Activated CD4-positive, alpha-beta T cell treated with anti-CD3 and anti-CD28 coated beads for 36 hours (primary cell): ENCODE results near the gene CNTN1. TPM values are rescaled to one million over a fixed set of nuclear protein-coding genes. Genes with fewer than 3 reads are reported as not detected.
"Not testable (repeated sequence)": the region's sequence is repeated elsewhere in the genome, so short reads cannot be mapped to it uniquely, and the experiment has no call there.

Source experiments
- ATAC-seq: fragments of 200-7000 bp; cut with Tn5 transposase; one replicate; pipeline ENCODE4 v1.10.0; 2021; ENCODE audit warnings: mild to moderate bottlenecking, moderate library complexity
- CTCF ChIA-PET: fragments of 350-600 bp; sonication (Branson Sonifier 250); formaldehyde crosslinking; loops from one replicate; lab custom pipeline; 2021; ENCODE audit warnings: antibody characterized with exemption; lab: Charles Lee
- POLR2A ChIA-PET: fragments of 350-600 bp; sonication (Branson Sonifier 250); formaldehyde crosslinking; loops from one replicate; lab custom pipeline; 2021; ENCODE audit warnings: antibody characterized with exemption, inconsistent platforms; lab: Charles Lee
- DNase-seq: peaks from one replicate; pipeline ENCODE4 v3.0.0-alpha.2; 2020
- H3K27ac Mint-ChIP-seq: one replicate; pipeline ENCODE4 v1.8.0; 2021; ENCODE audit warnings: mixed read lengths
- H3K27me3 Mint-ChIP-seq: one replicate; pipeline ENCODE4 v1.8.0; 2021; ENCODE audit warnings: mixed read lengths
- H3K36me3 Mint-ChIP-seq: one replicate; pipeline ENCODE4 v1.8.0; 2021; ENCODE audit warnings: low read depth, mixed read lengths
- H3K4me1 Mint-ChIP-seq: one replicate; pipeline ENCODE4 v1.8.0; 2021; ENCODE audit warnings: mixed read lengths
- H3K4me3 Mint-ChIP-seq: one replicate; pipeline ENCODE4 v1.8.0; 2021; ENCODE audit warnings: mild to moderate bottlenecking, moderate library complexity, mixed read lengths
- H3K9me3 Mint-ChIP-seq: one replicate; pipeline ENCODE4 v1.8.0; 2021; ENCODE audit warnings: low read depth, mixed read lengths
- intact Hi-C, 2 experiments: fragments of 100-400 bp; cut with DNase I in 1 of 2; cut with micrococcal nuclease in 1 of 2; formaldehyde crosslinking; loops; one replicate each; pipeline versions ENCODE4 v1.14.2 to v1.15.1; 2022 to 2024; cut with DNase I, micrococcal nuclease
- total RNA-seq, 2 experiments: library from RNA; stranded (reverse); gene quantifications; one replicate each; pipeline ENCODE4 v1.2.3, GENCODE V29; 2021

CNTN1 gene
- total RNA-seq, 2 experiments from 2014 or later: not detected

DNA sequence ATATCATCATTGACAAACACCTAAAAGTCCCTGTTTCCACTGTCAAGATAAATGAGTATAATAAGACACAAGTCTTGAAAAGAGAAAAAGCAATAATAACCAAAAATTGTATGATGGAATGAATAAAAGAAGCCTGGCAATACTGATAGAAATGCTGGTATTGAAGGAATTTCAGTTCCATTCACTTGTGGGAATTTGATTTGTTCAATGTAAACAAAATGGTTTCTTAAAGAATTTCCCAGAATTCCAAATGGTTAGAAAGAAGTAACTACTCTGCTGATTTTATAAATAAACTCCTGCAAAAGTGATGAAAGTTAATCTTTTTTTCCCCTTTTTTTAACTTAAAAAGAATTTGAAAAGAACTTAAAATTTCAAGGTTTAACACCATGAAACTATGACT is 366.0 kb downstream of the CNTN1 start:
- Mint-ChIP-seq H3K27ac (no peak overlapping the region), H3K36me3 (no peaks in the 10 kb centered on the region), H3K4me3 (no peak overlapping the region), H3K9me3 (no peaks in the 10 kb centered on the region), H3K4me1 (no peaks in the 10 kb centered on the region), H3K27me3 (peaks cover 2% of the 10 kb centered on the region)
- ATAC-seq: no peak
- intact Hi-C loops: no loop called here
- ChIA-PET CTCF (interaction anchor here (0.6 kb wide), 1 partner anchor 908 kb away, joined by 3 read pairs; no protein-coding TSS in a partner anchor), POLR2A (no interaction called here)
- no peak for DNase-seq

DNA sequence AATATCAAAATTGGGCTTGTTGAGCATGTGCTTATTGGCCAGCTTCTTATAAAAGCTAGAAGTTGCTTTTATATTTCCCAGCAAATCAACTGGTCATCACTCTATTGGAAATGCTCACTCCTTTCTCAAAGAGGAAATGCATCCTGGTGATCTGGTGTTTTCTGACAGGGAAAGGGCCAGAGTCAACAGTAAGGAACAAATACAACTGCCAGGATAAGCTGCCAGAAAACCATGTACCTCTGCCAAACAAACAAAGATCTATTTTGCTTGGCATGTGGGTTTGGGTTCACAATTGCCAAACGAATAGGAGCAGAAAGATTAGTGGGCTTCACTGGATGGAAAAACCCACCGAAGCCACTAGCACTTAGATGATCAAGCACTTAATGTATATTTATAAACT is 369.0 kb downstream of the CNTN1 start:
- H3K27me3 Mint-ChIP-seq: peaks cover 2% of the 10 kb centered on the region

DNA sequence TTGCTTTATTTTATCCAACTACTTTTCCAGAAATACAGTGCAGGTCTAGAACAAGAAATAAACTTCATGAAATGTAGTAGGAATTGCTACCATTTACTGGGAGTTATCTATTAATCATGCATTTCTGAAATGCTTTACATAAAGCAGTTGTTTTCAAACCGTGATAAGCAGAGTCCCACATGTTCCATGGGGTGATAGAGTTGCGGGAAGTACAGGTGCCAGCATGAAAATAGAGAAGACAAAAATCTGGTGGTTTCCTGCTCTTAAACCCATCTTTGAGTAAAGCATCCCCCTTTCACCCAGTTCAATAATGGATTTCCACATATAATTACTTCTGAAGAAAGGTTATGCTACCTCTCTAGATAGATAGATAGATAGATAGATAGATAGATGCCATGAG is 372.2 kb downstream of the CNTN1 start:
- no peak overlapping the region for H3K4me3 Mint-ChIP-seq
- POLR2A ChIA-PET: no interaction called here
- no peaks in the 10 kb centered on the region for H3K4me1 Mint-ChIP-seq
- DNase-seq (no peak), ATAC-seq (no peak)
- H3K9me3 Mint-ChIP-seq: no peaks in the 10 kb centered on the region
- CTCF ChIA-PET: interaction anchor here (1.0 kb wide), 1 partner anchor 13 kb away, joined by 3 read pairs; no protein-coding TSS in a partner anchor
- H3K27ac Mint-ChIP-seq: no peak overlapping the region
- intact Hi-C loops: no loop called here
- H3K36me3 Mint-ChIP-seq: no peaks in the 10 kb centered on the region
- no peaks in the 10 kb centered on the region for H3K27me3 Mint-ChIP-seq

More for the DNA sequence above, 369.0 kb downstream of the CNTN1 start:
- ChIA-PET POLR2A (no interaction called here), CTCF (no interaction called here)
- intact Hi-C loops: no loop called here
- no peaks in the 10 kb centered on the region for H3K4me1 Mint-ChIP-seq
- no peak overlapping the region for H3K27ac Mint-ChIP-seq
- no peaks in the 10 kb centered on the region for H3K36me3 Mint-ChIP-seq
- H3K4me3 Mint-ChIP-seq: no peak overlapping the region
- DNase-seq (no peak), ATAC-seq (no peak)
- H3K9me3 Mint-ChIP-seq: no peaks in the 10 kb centered on the region

DNA sequence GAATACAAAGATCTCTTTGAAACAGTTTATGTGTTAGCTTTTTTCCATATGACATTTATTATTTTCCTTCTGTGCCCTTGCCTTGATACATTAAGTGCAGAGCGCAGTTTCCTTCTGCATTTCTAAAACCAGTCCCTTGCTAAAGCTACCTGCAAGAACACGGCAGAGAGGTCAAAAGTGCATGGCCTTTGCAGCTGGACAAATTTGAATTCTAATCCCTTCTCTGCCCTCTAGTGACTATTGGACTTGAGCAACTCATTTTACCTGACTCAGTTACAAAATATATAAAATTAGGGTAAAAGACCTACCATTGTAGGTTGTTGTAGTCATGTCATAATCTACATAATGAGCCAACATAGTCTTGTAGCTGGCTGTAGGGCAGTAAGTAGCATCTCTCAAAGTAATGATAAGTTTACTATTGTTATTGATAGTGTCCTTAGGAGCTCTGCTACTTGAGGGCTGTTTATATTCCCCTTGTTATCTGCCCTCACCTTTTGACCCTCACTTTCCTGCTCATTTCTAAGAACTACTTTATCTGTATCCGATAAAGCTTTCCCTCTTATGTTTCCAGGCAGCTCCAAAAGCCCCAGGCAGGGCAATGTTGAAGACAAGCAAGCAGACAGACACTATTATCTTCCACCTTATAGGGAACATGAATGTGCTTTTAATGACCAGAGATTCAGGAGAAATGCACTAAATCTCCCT is 375.9 kb downstream of the CNTN1 start:
- Mint-ChIP-seq H3K4me1 (no peaks in the 10 kb centered on the region), H3K36me3 (no peaks in the 10 kb centered on the region), H3K9me3 (no peaks in the 10 kb centered on the region), H3K27ac (no peak overlapping the region), H3K4me3 (no peak overlapping the region), H3K27me3 (no peaks in the 10 kb centered on the region)
- intact Hi-C loops: no loop called here
- POLR2A ChIA-PET: no interaction called here
- DNase-seq: no peak
- CTCF ChIA-PET: no interaction called here
- ATAC-seq: no peak

DNA sequence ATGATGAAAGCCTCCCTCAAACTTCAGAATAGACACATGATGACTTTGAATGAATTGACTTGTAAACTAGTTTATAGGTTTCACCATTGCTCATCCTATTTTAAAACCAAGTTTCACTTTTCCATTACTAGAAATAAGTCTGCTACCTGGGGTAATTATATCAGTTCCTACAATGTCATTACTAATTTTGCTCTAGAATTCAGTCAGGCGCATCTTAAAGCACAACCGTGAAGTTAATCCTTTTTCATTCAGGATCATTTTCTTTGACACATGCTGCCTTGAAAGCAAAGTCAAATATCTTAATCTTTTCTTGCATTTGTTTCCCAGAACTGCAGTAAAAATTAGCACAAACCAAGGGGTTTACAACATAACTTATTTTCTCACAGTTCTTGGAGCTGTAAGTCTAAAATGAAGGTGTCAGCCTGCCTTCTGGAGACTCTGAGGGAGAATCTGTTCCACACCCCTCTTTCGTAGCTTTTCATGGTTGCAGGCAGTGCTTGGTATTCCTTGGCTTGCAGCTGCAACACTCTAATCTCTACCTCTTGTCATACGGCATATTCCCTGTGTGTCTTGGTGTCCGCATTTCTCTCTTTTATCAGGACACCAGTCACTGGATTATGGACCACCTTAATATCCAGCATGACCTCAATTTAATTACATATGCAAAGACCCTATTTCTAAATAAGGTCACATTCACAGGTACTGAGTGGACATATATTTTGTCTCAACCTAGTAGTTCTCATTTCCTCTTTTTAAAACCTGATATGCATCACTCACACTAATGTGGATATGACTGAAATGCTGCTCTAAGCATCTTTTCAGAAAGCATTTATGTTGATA is 381.6 kb downstream of the CNTN1 start:
- ChIA-PET CTCF (no interaction called here), POLR2A (no interaction called here)
- intact Hi-C loops: no loop called here
- Mint-ChIP-seq H3K4me3 (no peak overlapping the region), H3K9me3 (no peaks in the 10 kb centered on the region), H3K27ac (no peak overlapping the region), H3K27me3 (no peaks in the 10 kb centered on the region), H3K4me1 (no peaks in the 10 kb centered on the region), H3K36me3 (no peaks in the 10 kb centered on the region)
- DNase-seq (no peak), ATAC-seq (no peak)

GRCh38 chr12:41074473-41074769 is 382.2 kb downstream of the CNTN1 start:
- no peak for ATAC-seq
- no peak overlapping the region for H3K27ac Mint-ChIP-seq
- intact Hi-C loops: no loop called here
- H3K4me1 Mint-ChIP-seq: no peaks in the 10 kb centered on the region
- no peak for DNase-seq
- H3K36me3 Mint-ChIP-seq: no peaks in the 10 kb centered on the region
- ChIA-PET CTCF (no interaction called here), POLR2A (no interaction called here)
- H3K4me3 Mint-ChIP-seq: no peak overlapping the region
- H3K27me3 Mint-ChIP-seq: no peaks in the 10 kb centered on the region
- H3K9me3 Mint-ChIP-seq: peaks cover under 1% of the 10 kb centered on the region

- ChIA-PET CTCF (no interaction called here), POLR2A (no interaction called here)
- intact Hi-C loops: no loop called here
- H3K36me3 Mint-ChIP-seq: no peaks in the 10 kb centered on the region
- peaks cover 10% of the 10 kb centered on the region for H3K9me3 Mint-ChIP-seq
- H3K4me3 Mint-ChIP-seq: no peak overlapping the region
- H3K27me3 Mint-ChIP-seq: no peaks in the 10 kb centered on the region
- ATAC-seq (no peak), DNase-seq (no peak)
- no peaks in the 10 kb centered on the region for H3K4me1 Mint-ChIP-seq
- H3K27ac Mint-ChIP-seq: no peak overlapping the region
These were observed 383.9 kb downstream of the CNTN1 start for GRCh38 chr12:41076114-41076513.

DNA sequence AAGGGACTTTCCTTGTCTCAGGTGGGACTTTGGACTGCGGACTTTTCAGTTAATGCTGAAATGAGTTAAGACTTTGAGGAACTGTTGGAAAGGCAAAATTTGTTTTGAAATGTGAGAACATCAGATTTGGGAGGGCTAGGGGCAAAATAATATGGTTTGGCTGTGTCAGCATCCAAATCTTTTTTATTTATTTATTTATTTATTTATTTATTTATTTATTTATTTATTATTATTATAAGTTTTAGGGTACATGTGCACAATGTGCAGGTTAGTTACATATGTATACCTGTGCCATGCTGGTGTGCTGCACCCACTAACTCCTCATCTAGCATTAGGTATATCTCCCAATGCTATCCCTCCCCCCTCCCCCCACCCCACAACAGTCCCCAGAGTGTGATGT is 389.0 kb downstream of the CNTN1 start:
- peaks cover 11% of the 10 kb centered on the region for H3K9me3 Mint-ChIP-seq
- POLR2A ChIA-PET, H3K27ac Mint-ChIP-seq, H3K27me3 Mint-ChIP-seq, DNase-seq, H3K4me1 Mint-ChIP-seq, intact Hi-C loops, CTCF ChIA-PET, H3K4me3 Mint-ChIP-seq, ATAC-seq, H3K36me3 Mint-ChIP-seq: not testable (repeated sequence)

GRCh38 chr12:41089438-41089837 is 397.2 kb downstream of the CNTN1 start:
- Mint-ChIP-seq H3K4me1 (no peaks in the 10 kb centered on the region), H3K27me3 (no peaks in the 10 kb centered on the region), H3K9me3 (peaks cover 3% of the 10 kb centered on the region), H3K4me3 (no peak overlapping the region), H3K36me3 (no peaks in the 10 kb centered on the region), H3K27ac (no peak overlapping the region)
- intact Hi-C loops: no loop called here
- no peak for DNase-seq
- CTCF ChIA-PET: no interaction called here
- POLR2A ChIA-PET: no interaction called here
- ATAC-seq: no peak

DNA sequence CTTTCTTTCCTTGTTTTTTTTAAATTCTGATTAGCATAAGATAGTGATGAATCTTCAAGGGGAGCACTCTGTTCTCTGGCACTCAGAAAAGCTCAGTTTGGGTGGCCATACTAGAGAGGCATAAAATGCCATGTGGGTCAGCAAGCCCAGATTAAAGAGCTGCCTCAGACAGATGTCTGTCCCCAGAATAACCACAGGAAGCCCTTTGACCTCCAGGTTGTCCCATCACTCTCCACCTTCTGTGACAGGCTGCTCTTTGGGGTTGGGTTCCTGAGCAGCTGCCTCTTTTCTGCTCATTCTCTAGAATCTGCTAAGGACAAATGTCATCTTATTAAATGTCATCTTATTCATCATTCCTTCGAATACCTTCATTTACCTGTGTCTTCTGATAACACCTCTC is 399.9 kb downstream of the CNTN1 start:
- no peak for DNase-seq
- ATAC-seq: no peak
- Mint-ChIP-seq H3K36me3 (no peaks in the 10 kb centered on the region), H3K9me3 (peaks cover 3% of the 10 kb centered on the region), H3K27ac (no peak overlapping the region), H3K4me1 (no peaks in the 10 kb centered on the region), H3K4me3 (no peak overlapping the region), H3K27me3 (no peaks in the 10 kb centered on the region)
- ChIA-PET POLR2A (no interaction called here), CTCF (no interaction called here)
- intact Hi-C loops: no loop called here

DNA sequence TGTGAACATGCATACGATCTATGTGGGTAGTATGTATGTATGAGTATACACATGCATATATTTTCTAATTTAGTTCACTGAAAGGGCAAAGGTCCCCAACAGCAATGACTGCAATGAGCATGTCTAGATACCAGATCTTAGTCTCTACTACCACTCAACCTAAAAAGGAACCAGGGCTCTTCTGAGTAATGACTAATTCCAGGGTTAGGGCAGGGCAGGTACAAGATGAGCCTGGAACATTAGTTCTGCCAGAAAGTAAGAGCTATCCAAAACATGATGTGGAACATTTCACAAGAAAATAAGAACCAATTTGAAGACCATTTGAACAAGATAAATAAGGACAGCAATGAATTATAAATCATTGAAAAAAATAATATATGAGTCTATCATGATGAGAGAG is 404.6 kb downstream of the CNTN1 start:
- H3K27me3 Mint-ChIP-seq: no peaks in the 10 kb centered on the region
- no peaks in the 10 kb centered on the region for H3K4me1 Mint-ChIP-seq
- ChIA-PET CTCF (no interaction called here), POLR2A (no interaction called here)
- H3K36me3 Mint-ChIP-seq: no peaks in the 10 kb centered on the region
- H3K27ac Mint-ChIP-seq: no peak overlapping the region
- no peak overlapping the region for H3K4me3 Mint-ChIP-seq
- ATAC-seq (no peak), DNase-seq (no peak)
- no peaks in the 10 kb centered on the region for H3K9me3 Mint-ChIP-seq
- intact Hi-C loops: no loop called here

- Mint-ChIP-seq H3K4me3 (no peak overlapping the region), H3K27me3 (no peaks in the 10 kb centered on the region), H3K9me3 (no peaks in the 10 kb centered on the region), H3K36me3 (no peaks in the 10 kb centered on the region), H3K27ac (no peak overlapping the region), H3K4me1 (no peaks in the 10 kb centered on the region)
- POLR2A ChIA-PET: no interaction called here
- DNase-seq (no peak), ATAC-seq (no peak)
- intact Hi-C loops: no loop called here
- CTCF ChIA-PET: no interaction called here
These were observed 408.3 kb downstream of the CNTN1 start for GRCh38 chr12:41100572-41100971.
